Left hindlimb (tissue), 1 donor: ENCODE results near the gene CARHSP1.
"Not testable (repeated sequence)": the region's sequence is repeated elsewhere in the genome, so short reads cannot be mapped to it uniquely, and the experiment has no call there.

Source experiments
- DNase-seq: peaks from one replicate; pipeline ENCODE4 v3.0.0-alpha.2; 2018

Gene CARHSP1

GRCh38 chr16:8892101-8892575 is 23.3 kb upstream of the CARHSP1 start:
- DNase-seq: no peak

DNA sequence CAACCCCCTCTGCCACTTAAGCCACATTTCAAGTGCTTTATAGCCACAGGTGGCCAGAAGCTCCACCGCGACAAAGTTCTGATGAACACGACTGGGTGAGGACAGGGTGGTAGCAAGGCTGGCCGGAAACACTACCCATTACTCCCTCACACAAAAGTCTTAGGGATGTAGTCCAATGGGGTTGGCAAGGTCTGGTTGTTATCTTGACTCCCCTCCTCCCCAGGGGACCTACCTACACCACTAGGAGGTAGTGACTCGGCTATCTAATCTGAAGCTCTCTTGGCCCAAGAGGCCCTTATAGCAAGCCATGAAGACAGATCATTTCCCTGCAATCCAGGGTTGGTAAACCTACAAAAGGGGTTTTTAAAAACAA is 21.7 kb upstream of the CARHSP1 start:
- DNase-seq: no peak

GRCh38 chr16:8889893-8890548 is 21.2 kb upstream of the CARHSP1 start:
- no peak for DNase-seq

GRCh38 chr16:8888951-8889892 is 20.4 kb upstream of the CARHSP1 start:
- DNase-seq: no peak

GRCh38 chr16:8887952-8888560 is 19.2 kb upstream of the CARHSP1 start:
- DNase-seq: peak; percentile 41

DNA sequence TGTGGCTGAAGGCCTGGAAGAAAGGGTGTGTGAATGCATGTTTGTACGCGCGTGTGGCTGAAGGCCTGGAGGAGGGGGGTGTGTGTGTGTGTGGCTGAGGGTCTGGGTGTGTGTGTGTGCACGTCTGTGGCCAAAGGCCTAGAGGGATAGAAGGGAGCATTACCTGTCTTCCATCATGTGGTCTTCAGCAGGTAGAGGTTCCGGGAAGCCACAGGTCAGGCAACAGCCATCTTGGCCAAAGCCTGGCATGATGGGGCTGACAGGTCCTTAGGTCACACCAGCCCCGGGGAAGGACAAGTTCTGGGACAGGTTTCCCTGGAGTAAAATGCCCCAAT is 18.6 kb upstream of the CARHSP1 start:
- peak; percentile 27 for DNase-seq

- no peak for DNase-seq
Measured at GRCh38 chr16:8886593-8887430, 18.0 kb upstream of the CARHSP1 start.

DNA sequence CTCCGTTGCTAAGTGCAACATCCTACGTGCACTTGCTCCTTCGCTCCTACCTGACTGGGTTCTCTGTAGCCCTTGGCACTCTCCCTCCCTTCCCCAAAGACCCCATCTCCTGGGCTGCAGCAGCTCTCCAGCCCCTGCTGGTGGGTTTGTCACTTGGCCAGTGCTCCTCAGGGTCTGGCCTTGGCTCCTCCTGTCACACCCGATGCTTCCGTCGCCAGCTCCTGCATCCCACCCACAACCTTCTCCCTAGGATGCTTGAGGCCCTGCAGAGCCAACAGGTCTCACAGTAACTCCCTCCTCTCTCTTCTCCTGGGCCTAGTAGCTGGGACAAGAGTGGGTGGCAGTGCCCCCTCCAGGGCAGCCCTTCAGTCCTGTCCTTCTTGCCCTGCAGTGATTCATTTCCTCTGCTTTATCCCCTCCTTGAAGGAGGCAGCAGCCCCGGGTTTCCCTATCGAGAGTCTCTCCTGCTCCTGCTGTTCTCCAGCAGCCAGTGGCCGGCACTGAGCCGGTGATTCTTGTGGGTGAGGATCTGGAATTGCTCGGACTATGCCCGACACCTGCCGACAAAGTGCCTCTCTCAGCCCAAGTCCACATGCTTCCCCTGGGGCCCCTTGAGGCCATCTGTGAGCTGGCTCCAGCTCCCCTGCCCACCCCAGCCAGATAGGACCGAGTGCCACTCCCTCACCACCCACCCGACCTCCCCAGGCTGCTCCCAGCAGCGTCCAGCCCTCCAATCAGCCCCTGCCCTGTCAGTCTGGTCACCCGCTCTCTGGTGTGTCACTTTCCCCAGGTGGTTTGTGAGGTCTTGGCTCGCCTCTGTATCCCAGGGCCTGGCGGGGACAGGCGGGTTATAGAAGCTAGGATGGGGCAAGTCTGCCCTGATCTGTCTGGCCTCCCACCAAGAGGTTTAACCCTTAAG is 17.1 kb upstream of the CARHSP1 start:
- peak; percentile 36 for DNase-seq

GRCh38 chr16:8882725-8883377 is 14.0 kb upstream of the CARHSP1 start:
- DNase-seq: no peak

DNA sequence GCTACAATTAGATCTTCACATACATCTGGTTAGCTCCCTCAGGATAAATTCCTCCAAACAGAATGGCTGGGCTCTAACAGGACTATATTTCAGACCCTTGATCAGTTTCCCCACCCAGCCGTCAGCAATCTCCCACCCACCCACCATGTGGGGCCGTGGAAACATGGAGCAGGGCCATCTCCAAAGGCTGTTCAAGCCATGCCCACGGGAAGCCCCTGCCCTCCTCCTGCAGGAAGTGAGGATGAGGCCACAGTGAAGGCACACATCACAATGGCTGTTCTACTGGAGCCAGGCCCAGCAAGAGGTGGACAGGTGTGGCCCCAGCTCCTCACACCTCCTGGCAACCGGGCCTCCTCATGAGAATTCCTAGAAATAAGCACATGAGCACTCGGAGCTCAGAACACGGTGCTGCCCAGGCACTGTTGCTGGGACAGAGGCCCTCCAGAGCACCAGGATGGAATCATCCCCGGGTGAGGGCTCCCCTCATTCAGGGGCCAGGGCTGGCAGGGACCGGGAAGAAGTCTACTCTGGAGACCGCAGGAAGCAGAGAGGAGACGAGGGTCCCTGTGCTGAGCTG is 13.3 kb upstream of the CARHSP1 start, which contains the start of gene LITAFD:
TSS of gene LITAFD (plus strand) at position 311 of the 577 bp plus-strand sequence. CDS start 2,005 bp downstream, outside the sequence.
- DNase-seq: no peak

DNA sequence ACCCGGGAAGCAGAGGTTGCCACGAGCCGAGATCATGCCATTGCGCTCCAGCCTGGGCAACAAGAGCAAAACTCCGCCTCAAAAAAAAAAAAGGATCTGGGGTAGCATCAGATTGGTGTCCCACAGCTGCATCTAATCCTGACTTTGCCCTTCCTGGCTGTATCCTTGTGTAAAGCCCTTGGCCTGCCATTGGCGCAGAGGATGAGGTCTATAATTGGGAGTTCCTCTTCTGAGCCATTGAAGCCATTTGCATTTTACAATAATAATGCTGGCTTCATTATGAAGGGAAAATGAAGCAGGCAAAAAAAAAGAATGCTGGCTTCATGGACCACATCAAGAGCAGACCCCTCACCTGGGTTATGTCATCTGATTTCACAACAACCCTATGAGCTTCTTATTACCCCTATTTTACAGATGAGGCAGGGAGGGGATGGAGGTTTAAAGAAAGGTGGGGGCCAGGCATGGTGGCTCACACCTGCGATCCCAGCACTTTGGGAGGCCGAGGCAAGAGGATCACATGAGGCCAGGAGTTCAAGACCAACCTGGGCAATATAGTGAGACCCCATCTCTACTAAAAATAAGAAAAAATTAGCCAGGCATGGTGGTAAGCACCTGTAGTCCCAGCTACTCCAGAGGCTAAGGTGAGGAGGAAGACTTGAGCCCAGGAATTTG is 12.2 kb upstream of the CARHSP1 start:
- DNase-seq: peak; percentile 23

DNA sequence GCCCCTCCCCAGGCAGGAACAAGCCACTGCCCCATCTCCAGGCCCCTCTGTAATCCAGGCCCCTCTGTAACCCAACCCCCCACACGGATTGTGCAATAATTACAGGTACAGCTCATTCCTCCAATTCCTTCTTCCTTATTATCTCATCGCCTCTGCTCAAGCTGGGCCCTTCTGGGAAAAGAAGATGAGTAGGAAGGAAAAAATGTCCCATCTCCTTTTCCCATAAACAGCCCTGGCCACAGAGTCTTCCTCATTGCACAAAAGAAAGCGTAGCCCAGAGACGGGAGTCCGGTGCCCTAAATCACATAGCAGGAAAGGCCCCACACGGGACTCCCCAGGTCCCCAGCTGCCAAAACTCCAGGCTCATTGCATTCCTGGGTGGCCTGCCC is 9.7 kb upstream of the CARHSP1 start:
- peak; percentile 21 for DNase-seq

DNA sequence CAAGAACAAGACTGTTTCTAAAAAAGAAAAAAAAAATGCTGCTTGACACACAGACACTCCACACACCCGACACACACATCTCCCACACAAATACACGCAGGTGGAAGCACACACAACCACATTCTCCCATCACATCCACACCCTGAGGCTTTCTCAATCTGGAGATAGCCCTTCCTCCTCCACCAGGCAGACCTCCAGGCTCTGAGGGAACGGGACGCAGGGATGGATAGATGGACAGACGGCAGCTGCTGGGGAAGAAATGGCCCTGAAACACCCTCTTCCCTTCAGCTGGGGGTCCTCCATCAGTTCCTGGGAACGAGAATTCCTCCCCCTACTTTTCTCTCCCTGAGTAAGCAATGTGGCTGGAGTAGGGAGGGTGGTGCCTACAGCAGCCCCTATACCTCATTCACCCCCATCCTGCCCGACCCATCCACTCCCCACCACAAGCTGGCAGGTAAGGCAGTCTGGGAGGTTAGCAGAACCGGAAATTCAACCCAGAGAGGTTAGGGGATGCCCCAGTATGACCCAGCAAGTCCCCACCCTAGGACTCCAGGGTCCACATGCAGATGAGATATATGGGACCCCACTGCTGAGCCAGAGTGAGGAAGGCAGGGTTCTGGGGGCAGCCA is 9.2 kb upstream of the CARHSP1 start:
- peak; percentile 24 for DNase-seq

- not testable (repeated sequence) for DNase-seq
Measured at GRCh38 chr16:8875317-8875716, 6.5 kb upstream of the CARHSP1 start.

- DNase-seq: peak; percentile 68
Measured at GRCh38 chr16:8874388-8874787, 5.6 kb upstream of the CARHSP1 start.

DNA sequence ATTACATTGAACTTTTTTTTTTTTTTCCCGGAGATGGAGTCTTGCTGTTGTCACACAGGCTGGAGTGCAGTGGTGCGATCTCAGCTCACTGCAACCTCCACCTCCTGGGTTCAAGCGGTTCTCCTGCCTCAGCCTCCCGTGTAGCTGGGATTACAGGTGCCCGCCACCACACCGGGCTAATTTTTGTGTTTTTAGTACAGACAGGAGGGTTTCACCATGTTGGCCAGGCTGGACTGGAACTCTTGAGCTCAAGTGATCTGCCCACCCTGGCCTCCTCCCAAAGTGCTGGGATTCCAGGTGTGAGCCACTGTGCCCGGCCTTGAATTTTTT is 5.0 kb upstream of the CARHSP1 start:
- not testable (repeated sequence) for DNase-seq

- no peak for DNase-seq
Measured at GRCh38 chr16:8872967-8873865, 4.4 kb upstream of the CARHSP1 start.

DNA sequence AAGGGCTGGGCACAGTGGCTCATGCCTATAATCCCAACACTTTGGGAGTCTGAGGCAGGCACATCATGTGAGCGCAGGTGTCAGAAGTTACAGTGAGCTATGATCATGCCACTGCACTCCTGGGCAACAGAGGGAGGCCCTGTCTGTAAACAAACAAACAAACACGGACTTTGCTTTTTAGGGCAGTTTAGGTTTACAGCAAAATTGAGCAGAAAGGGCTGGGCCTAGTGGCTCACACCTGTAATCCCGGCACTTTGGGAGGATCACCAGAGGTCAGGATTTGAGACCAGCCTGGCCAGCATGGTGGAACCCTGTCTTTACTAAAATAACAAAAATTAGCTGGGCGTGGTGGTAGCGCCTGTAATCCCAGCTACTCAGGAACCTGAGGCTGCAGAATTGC is 3.3 kb upstream of the CARHSP1 start:
- no peak for DNase-seq

GRCh38 chr16:8869988-8870241 is 1.1 kb upstream of the CARHSP1 start:
- DNase-seq: not testable (repeated sequence)
